Progenitor cell of endocrine pancreas (in vitro differentiated cells): ENCODE measurements around the gene CHST6. TPM values are rescaled to one million over a fixed set of nuclear protein-coding genes. Genes with fewer than 3 reads are reported as not detected.

Experiments
- DNase-seq: peaks from one replicate; pipeline ENCODE4 v3.0.0; 2021; ENCODE audit warnings: low spot score; ENCODE audit not compliant: unreplicated experiment
- H3K27ac Mint-ChIP-seq: 2 replicates; pipeline ENCODE4 v1.8.0; 2021; ENCODE audit warnings: mild to moderate bottlenecking, moderate library complexity, mixed read lengths
- H3K27me3 Mint-ChIP-seq: 2 replicates; pipeline ENCODE4 v1.8.0; 2021; ENCODE audit warnings: mixed read lengths
- H3K36me3 Mint-ChIP-seq: 2 replicates; pipeline ENCODE4 v1.8.0; 2022; ENCODE audit warnings: mixed read lengths; ENCODE audit not compliant: insufficient read depth
- H3K4me1 Mint-ChIP-seq: 2 replicates; pipeline ENCODE4 v1.8.0; 2021; ENCODE audit warnings: low read depth, mixed read lengths
- H3K4me3 Mint-ChIP-seq: 2 replicates; pipeline ENCODE4 v1.8.0; 2021; ENCODE audit warnings: low read depth, mild to moderate bottlenecking, moderate library complexity, mixed read lengths
- H3K9me3 Mint-ChIP-seq: 2 replicates; pipeline ENCODE4 v1.8.0; 2021; ENCODE audit warnings: low read depth, mixed read lengths
- total RNA-seq: library from RNA; stranded (reverse); gene quantifications from 2 replicates; pipeline ENCODE4 v1.2.1, GENCODE V29; 2021
- TF ChIP-seq, protein P1 (sequence below): fragments of 200-600 bp; sonication (generic); IDR thresholded peaks from one replicate; pipeline ENCODE4 v1.5.0; 2021; ENCODE audit warnings: antibody characterized with exemption, mild to moderate bottlenecking; ENCODE audit not compliant: unreplicated experiment

CHST6 gene
- total RNA-seq, 1 donor from 2014 or later, result 7.7 TPM

DNA sequence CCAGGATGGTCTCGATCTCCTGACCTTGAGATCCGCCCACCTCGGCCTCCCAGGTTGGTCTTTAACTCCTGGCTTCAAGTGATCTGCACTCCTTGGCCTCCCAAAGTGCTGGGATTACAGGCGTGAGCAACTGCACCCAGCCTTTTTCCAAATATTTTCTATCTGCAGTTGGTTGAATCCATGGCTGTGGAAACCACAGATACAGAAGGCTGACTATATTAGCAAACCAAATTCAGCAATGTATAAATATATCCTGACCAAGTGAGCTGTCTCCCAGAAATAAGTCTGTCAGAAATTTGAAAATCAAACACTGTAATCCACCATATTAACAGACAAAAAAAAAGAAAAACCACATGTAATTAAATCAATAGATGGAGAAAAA lies 71.5 kb downstream of the CHST6 start:
- no peaks in the 10 kb centered on the region for H3K9me3 Mint-ChIP-seq
- DNase-seq, result no peak
- TF ChIP-seq, protein P1, sequence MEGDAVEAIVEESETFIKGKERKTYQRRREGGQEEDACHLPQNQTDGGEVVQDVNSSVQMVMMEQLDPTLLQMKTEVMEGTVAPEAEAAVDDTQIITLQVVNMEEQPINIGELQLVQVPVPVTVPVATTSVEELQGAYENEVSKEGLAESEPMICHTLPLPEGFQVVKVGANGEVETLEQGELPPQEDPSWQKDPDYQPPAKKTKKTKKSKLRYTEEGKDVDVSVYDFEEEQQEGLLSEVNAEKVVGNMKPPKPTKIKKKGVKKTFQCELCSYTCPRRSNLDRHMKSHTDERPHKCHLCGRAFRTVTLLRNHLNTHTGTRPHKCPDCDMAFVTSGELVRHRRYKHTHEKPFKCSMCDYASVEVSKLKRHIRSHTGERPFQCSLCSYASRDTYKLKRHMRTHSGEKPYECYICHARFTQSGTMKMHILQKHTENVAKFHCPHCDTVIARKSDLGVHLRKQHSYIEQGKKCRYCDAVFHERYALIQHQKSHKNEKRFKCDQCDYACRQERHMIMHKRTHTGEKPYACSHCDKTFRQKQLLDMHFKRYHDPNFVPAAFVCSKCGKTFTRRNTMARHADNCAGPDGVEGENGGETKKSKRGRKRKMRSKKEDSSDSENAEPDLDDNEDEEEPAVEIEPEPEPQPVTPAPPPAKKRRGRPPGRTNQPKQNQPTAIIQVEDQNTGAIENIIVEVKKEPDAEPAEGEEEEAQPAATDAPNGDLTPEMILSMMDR, result no peak
- H3K4me1 Mint-ChIP-seq, result peaks cover 14% of the 10 kb centered on the region
- H3K27me3 Mint-ChIP-seq, result no peaks in the 10 kb centered on the region
- no peak overlapping the region for H3K27ac Mint-ChIP-seq
- H3K36me3 Mint-ChIP-seq, result no peaks in the 10 kb centered on the region
- H3K4me3 Mint-ChIP-seq, result no peak overlapping the region

Other genes with a start within 250 kb of the CHST6 start
- gene BCAR1, start 243.8 kb downstream of the CHST6 start, total RNA-seq, result 74.8 and 75.1 TPM in 2 replicates
- 91.5 and 94.6 TPM in 2 replicates for gene CFDP1, start 61.9 kb downstream of the CHST6 start, total RNA-seq
- 57.4 and 61.6 TPM in 2 replicates for gene TMEM170A, start 30.8 kb downstream of the CHST6 start, total RNA-seq
- gene CHST5, start 40.7 kb upstream of the CHST6 start, total RNA-seq, result 0.24 and 0.93 TPM in 2 replicates
- 10.8 and 13.1 TPM in 2 replicates for gene TMEM231, start 60.8 kb upstream of the CHST6 start, total RNA-seq
- 75.0 and 79.0 TPM in 2 replicates for gene GABARAPL2, start 70.9 kb upstream of the CHST6 start, total RNA-seq
- 61.2 and 65.8 TPM in 2 replicates for gene ADAT1, start 127.8 kb upstream of the CHST6 start, total RNA-seq
- gene KARS1, start 152.2 kb upstream of the CHST6 start, total RNA-seq, result 126 and 127 TPM in 2 replicates
- gene TERF2IP, start 152.3 kb upstream of the CHST6 start, total RNA-seq, result 42.1 and 43.0 TPM in 2 replicates
- gene CPHXL2, start 181.6 kb upstream of the CHST6 start, total RNA-seq, result not detected in 2 replicates
- gene DUXB, start 206.0 kb upstream of the CHST6 start, total RNA-seq, result not detected in 2 replicates
- gene CPHXL, start 231.0 kb upstream of the CHST6 start, total RNA-seq, result not detected in 2 replicates